K562 (cell line): ENCODE measurements around the gene MED15. TPM values are rescaled to one million over a fixed set of nuclear protein-coding genes. Genes with fewer than 3 reads are reported as not detected.

Experiments
- ATAC-seq: fragments of 200-7000 bp; cut with Tn5 transposase; 3 replicates; pipeline ENCODE4 v1.9.1; 2020; ENCODE audit warnings: moderate library complexity
- BruUV-seq: library from RNA; stranded (reverse); fragments of 400-500 nt; replicated peaks from 2 replicates; lab custom pipeline; 2021; lab: Mats Ljungman, UMichigan
- CTCF ChIA-PET: fragments of 300-600 bp; formaldehyde crosslinking; extraction: SDS; loops from one replicate; lab custom pipeline; 2021; ENCODE audit warnings: low intra/inter-chr PET ratio; lab: Yijun Ruan, JAX
- POLR2A ChIA-PET: fragments of 300-600, 350-650 bp; sonication (Branson Sonifier 250); formaldehyde crosslinking; extraction: SDS; loops from one replicate; lab custom pipeline; 2021; ENCODE audit warnings: antibody characterized with exemption, inconsistent platforms; lab: Yijun Ruan, JAX
- DNase-seq, 4 experiments: peaks; one replicate each; pipeline versions ENCODE4 v3.0.0 to v3.0.0-alpha.2; 2011 to 2018; ENCODE audit warnings: low spot score in 3 of 4, mixed read lengths in 3 of 4; ENCODE audit errors: extremely low read depth in 1 of 4
- FAIRE-seq: peaks from 2 replicates; lab custom pipeline; 2011; peaks lifted over from hg19 to GRCh38; lab: Jason Lieb, UNC
- H2AFZ ChIP-seq: 2 replicates; pipeline ENCODE4 v1.6.0; 2011; ENCODE audit warnings: low read depth, low read length, control low read depth, inconsistent platforms
- H3K27ac ChIP-seq: fragments of 200-600 bp; 3 replicates; pipeline ENCODE4 v1.8.0; 2011; ENCODE audit warnings: low read depth, mild to moderate bottlenecking, control low read depth, inconsistent platforms, low read length, moderate library complexity, mixed read lengths; ENCODE audit errors: extremely low read depth
- H3K27me3 ChIP-seq, 2 experiments: fragments of 300-600 bp in 1 of 2; 2 replicates in 1 of 2; 3 replicates in 1 of 2; pipeline versions ENCODE4 v1.6.0 to v1.8.0; 2011; ENCODE audit warnings: inconsistent platforms in 2 of 2, low read length in 2 of 2, mild to moderate bottlenecking in 1 of 2, mixed read lengths in 1 of 2, moderate library complexity in 1 of 2; ENCODE audit not compliant: control insufficient read depth in 2 of 2, insufficient read depth in 2 of 2
- H3K36me3 ChIP-seq: fragments of 300-600 bp; 3 replicates; pipeline ENCODE4 v1.8.0; 2011; ENCODE audit warnings: mild to moderate bottlenecking, low read length, inconsistent platforms; ENCODE audit not compliant: control insufficient read depth, insufficient read depth
- H3K4me1 ChIP-seq, 2 experiments: fragments of 200-600 bp in 1 of 2; replicated peaks in 1 of 2; 2 replicates in 1 of 2; 3 replicates in 1 of 2; pipeline versions ENCODE4 v1.5.1 to v1.8.0; 2011; ENCODE audit warnings: inconsistent platforms in 2 of 2, low read length in 2 of 2, mild to moderate bottlenecking in 1 of 2, mixed read lengths in 1 of 2, moderate library complexity in 1 of 2; ENCODE audit not compliant: control insufficient read depth in 2 of 2, insufficient read depth in 2 of 2
- H3K4me2 ChIP-seq: 2 replicates; pipeline ENCODE4 v1.6.1; 2011; ENCODE audit warnings: low read length, control low read depth, inconsistent platforms, mixed read lengths; ENCODE audit not compliant: insufficient read depth
- H3K4me3 ChIP-seq: fragments of 200-600 bp; sonication (generic), shearing (Covaris generic); 2 replicates; pipeline ENCODE4 v1.5.1; 2016; ENCODE audit warnings: control low read depth, inconsistent platforms
- H3K79me2 ChIP-seq: fragments of 200-600 bp; 3 replicates; pipeline ENCODE4 v1.8.0; 2011; ENCODE audit warnings: low read length, inconsistent platforms; ENCODE audit not compliant: control insufficient read depth, insufficient read depth
- H3K9ac ChIP-seq, 2 experiments: 2 replicates each; pipeline versions ENCODE4 v1.6.0 to v1.6.1; 2011; ENCODE audit warnings: low read depth in 2 of 2, low read length in 2 of 2, control low read depth in 1 of 2, inconsistent platforms in 1 of 2, mild to moderate bottlenecking in 1 of 2, mixed read lengths in 1 of 2; ENCODE audit not compliant: insufficient read depth in 1 of 2
- H3K9me1 ChIP-seq: one replicate; pipeline ENCODE4 v1.6.0; 2011; ENCODE audit warnings: inconsistent platforms, mild to moderate bottlenecking, low read length, moderate library complexity; ENCODE audit not compliant: control insufficient read depth, insufficient read depth
- H3K9me3 ChIP-seq: replicated peaks from 2 replicates; pipeline ENCODE4 v1.5.1; 2011; ENCODE audit warnings: low read depth, low read length, inconsistent platforms; ENCODE audit not compliant: control insufficient read depth, insufficient read depth
- H4K20me1 ChIP-seq: replicated peaks from 2 replicates; pipeline ENCODE4 v1.6.1; 2011; ENCODE audit warnings: low read length, inconsistent platforms, mixed read lengths; ENCODE audit not compliant: control insufficient read depth, insufficient read depth
- ARID2 ChIP-seq: fragments of 450-650 bp; IDR thresholded peaks from 2 replicates; pipeline ENCODE4 v1.6.1; 2017; ENCODE audit warnings: antibody characterized with exemption, mild to moderate bottlenecking
- CBFB ChIP-seq: sonication (generic); formaldehyde crosslinking; IDR thresholded peaks from 2 replicates; pipeline ENCODE4 v1.4.0; 2020; ENCODE audit warnings: mild to moderate bottlenecking, missing genetic modification reagents
- CCNT2 ChIP-seq: IDR thresholded peaks from 2 replicates; pipeline ENCODE4 v1.6.1; 2011; ENCODE audit warnings: borderline replicate concordance, low read depth, mild to moderate bottlenecking, moderate library complexity, mixed read lengths, low read length; ENCODE audit not compliant: insufficient read length; ENCODE audit errors: extremely low read depth
- CHD7 ChIP-seq: fragments of 200-600 bp; sonication (generic); IDR thresholded peaks from one replicate; pipeline ENCODE4 v1.6.1; 2012; ENCODE audit warnings: mild to moderate bottlenecking, low read depth, low read length, inconsistent platforms
- IRF9 ChIP-seq: fragments of 450-650 bp; IDR thresholded peaks from 2 replicates; pipeline ENCODE4 v1.6.1; 2016; ENCODE audit warnings: missing biosample characterization, missing genetic modification characterization
- NRF1 ChIP-seq, 2 experiments: fragments of 450-650 bp; IDR thresholded peaks in 1 of 2; conservative IDR thresholded peaks in 1 of 2; 2 replicates each; pipeline ENCODE4 v1.6.1; 2014; ENCODE audit warnings: mild to moderate bottlenecking in 2 of 2
- PPARD ChIP-seq: fragments of 250-450 bp; sonication (Bioruptor Pico); IDR thresholded peaks from 2 replicates; pipeline ENCODE4 v1.8.0; 2022; ENCODE audit warnings: inconsistent platforms, mild to moderate bottlenecking, moderate library complexity
- WGBS: fragments of 100-300 bp; shearing (Covaris generic); methylation state at CpG from one replicate; pipeline ENCODE4 v1.1.6; 2016; ENCODE audit warnings: low coverage, mixed read lengths; ENCODE audit not compliant: insufficient coverage; ENCODE audit errors: missing lambda C conversion rate; 5-methylcytosine and 5-hydroxymethylcytosine counted together
- in situ Hi-C: fragments of 300-500 bp; cut with MboI; formaldehyde crosslinking; loops from 4 replicates; pipeline ENCODE4 v1.15.0; 2018; ENCODE audit warnings: inconsistent platforms, mixed read lengths
- intact Hi-C: fragments of 100-400 bp; cut with micrococcal nuclease; formaldehyde crosslinking; loops from 2 replicates; pipeline ENCODE4 v1.14.2; 2022
- polyA plus RNA-seq, 8 experiments: library from polyadenylated mRNA; depleted of rRNA in 4 of 8; stranded (reverse) in 5 of 8; unstranded in 3 of 8; fragments of >200 nt; fragmentation: Nextera tagmentation in 2 of 8; fragmentation: Illumina TruSeq in 1 of 8; extraction: Ambion mirVana in 2 of 8; extraction: Trizol in 1 of 8; gene quantifications; 2 replicates each; pipeline versions ENCODE4 v1.2.1 to v1.2.3, GENCODE V29; 2011 to 2014; ENCODE audit warnings: inconsistent platforms in 1 of 8, missing spikeins in 1 of 8
- total RNA-seq, 7 experiments: library from RNA; depleted of rRNA in 6 of 7; stranded (reverse); fragments of >200 nt in 6 of 7; fragmentation: Illumina TruSeq in 2 of 7; extraction: Trizol in 2 of 7; gene quantifications; 2 replicates each; pipeline versions ENCODE4 v1.2.1 to v1.2.3, GENCODE V29; 2011 to 2021; ENCODE audit warnings: low replicate concordance in 1 of 7

MED15 gene
- total and polyA plus RNA-seq, 9 of the 15 experiments (the other 6 are each of a cell fraction or from before 2014, with no cell fraction given), result 4.0 to 271 (median 60.1) TPM

- H3K9ac ChIP-seq, result peak overlapping the region; percentile 4 to 50; a peak in 3 of 4 replicates
- ATAC-seq (peak; percentile 78), DNase-seq (peak; percentile 76 to 92 (median 80)), FAIRE-seq (peak; percentile 74)
- H3K4me2 ChIP-seq, result peak overlapping the region; percentile 48
- intact Hi-C loops, result loop anchor here (1.0 to 2.0 kb wide), 3 partner anchors 16 to 41 kb away; partner anchors contain the start of gene MED15
- ChIA-PET CTCF (interaction anchor here (0.7 kb wide), 2 partner anchors 106 to 383 kb away, joined by 3 read pairs; no protein-coding TSS in a partner anchor), POLR2A (interaction anchor here (0.6 to 68.9 kb wide), 6 partner anchors 3 to 271 kb away, joined by 3 to 1693 read pairs (median 4); partner anchors contain the start of gene MED15)
- H3K27ac ChIP-seq, result peak overlapping the region; percentile 43
- in situ Hi-C loops, result no loop called here
- peaks cover 74% of the 10 kb centered on the region for H3K36me3 ChIP-seq
- peaks cover 90% of the 10 kb centered on the region for H3K79me2 ChIP-seq
- H3K4me1 ChIP-seq, result peaks cover 43 to 49% of the 10 kb centered on the region in 2 experiments
- no peaks in the 10 kb centered on the region for H3K27me3 ChIP-seq
- 40% methylated on average over 7 of the region's 7 CpGs for WGBS
- H4K20me1 ChIP-seq, result peaks cover 54% of the 10 kb centered on the region
- H3K9me3 ChIP-seq, result no peaks in the 10 kb centered on the region
- no peak overlapping the region for H2AFZ ChIP-seq
- no TSS peak for BruUV-seq
- H3K9me1 ChIP-seq, result peaks cover 23% of the 10 kb centered on the region
- no peak overlapping the region for H3K4me3 ChIP-seq
- TF ChIP-seq IRF9 (tag) (peak; percentile 33; the same call in 1 of the 2 replicates), PPARD (CRISPR knock-in tag) (no peak; the same call in 1 of the 2 replicates), NRF1 (conservative IDR thresholded peaks at IDR 0.05 in 1 of 2, IDR thresholded peaks at IDR 0.05 in 1 of 2) (no peak), CCNT2 (peak; percentile 33), CHD7 (peak; percentile 14), CBFB (CRISPR knock-in tag) (no peak), ARID2 (no peak)
Measured at GRCh38 chr22:20523086-20523983, 15.9 kb downstream of the MED15 start.
